GM21717 (cell line): Measurements from ENCODE around the gene EIF5A2.
A peak's percentile ranks its signal among the peaks of the same experiment; 100 is the strongest.
"Not testable (repeated sequence)": the region's sequence is repeated elsewhere in the genome, so short reads cannot be mapped to it uniquely, and the experiment has no call there.

ENCODE experiments used
- ATAC-seq: cut with Tn5 transposase; IDR thresholded peaks from one replicate; pipeline ENCODE4 v1.9.1; 2021; ENCODE audit warnings: mild to moderate bottlenecking, moderate library complexity; ENCODE audit not compliant: unreplicated experiment

Gene EIF5A2

DNA sequence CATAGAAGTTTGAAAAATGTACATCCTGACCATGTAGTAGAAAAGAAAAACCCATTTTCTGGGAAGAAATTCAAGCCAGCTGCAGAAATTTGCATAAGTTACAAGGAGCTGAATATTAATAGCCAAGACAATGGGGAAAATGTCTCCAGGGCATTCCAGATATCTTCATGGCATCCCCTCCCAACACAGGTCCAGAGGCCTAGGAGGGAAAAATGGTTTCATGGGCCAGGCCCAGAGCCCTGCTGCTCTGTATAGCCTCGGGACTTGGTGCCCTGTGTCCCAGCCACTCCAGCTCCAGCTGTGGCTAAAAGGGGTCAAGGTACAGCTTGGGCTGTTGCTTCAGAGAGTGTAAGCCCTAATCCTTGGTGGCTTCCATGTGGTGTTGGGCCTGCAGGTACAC is 11.2 kb downstream of the EIF5A2 start:
- ATAC-seq, result not testable (repeated sequence)

DNA sequence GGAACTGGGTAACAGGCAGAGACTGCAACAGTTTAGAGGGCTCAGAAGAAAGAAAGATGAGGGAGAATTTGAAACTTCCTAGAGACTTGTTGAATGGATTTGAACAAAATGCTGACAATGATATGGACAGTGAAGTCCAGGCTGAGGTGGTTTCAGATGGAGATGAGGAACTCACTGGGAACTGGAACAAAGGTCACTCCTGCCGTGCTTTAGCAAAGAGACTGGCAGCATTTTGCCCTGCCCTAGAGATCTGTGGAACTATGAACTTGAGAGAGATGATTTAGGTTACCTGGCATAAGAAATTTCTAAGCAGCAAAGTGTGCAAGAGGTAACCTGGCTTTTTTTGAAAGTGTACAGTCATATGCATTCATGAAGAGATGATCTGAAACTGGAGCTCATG is 11.7 kb downstream of the EIF5A2 start:
- ATAC-seq, result no peak

GRCh38 chr3:170896333-170896732 is 12.1 kb downstream of the EIF5A2 start:
- ATAC-seq, result not testable (repeated sequence)

DNA sequence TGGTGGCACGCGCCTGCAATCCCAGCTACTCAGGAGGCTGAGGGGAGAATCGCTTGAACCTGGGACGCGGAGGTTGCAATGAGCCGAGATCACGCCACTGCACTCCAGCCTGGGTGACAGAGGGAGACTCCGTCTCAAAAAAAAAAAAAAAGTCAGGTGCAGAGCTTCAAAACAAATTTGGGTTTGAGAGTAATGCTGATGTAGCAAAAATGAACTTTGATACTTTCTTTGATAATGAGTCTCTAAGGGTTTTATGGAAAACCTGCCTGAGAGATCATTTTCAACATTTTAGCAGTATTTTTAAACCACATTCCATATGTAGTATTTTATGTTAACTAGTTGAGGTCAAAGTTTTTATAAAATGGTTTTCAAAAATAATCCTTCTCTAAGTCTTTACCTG is 14.5 kb downstream of the EIF5A2 start:
- ATAC-seq, result no peak

GRCh38 chr3:170889630-170890029 is 18.8 kb downstream of the EIF5A2 start:
- no peak for ATAC-seq

- no peak for ATAC-seq
Observed at GRCh38 chr3:170889132-170889531, 19.3 kb downstream of the EIF5A2 start.

- ATAC-seq, result not testable (repeated sequence)
Observed at GRCh38 chr3:170884109-170884930, 24.1 kb downstream of the EIF5A2 start.

- ATAC-seq, result not testable (repeated sequence)
Observed at GRCh38 chr3:170878688-170879087, 29.7 kb downstream of the EIF5A2 start.

DNA sequence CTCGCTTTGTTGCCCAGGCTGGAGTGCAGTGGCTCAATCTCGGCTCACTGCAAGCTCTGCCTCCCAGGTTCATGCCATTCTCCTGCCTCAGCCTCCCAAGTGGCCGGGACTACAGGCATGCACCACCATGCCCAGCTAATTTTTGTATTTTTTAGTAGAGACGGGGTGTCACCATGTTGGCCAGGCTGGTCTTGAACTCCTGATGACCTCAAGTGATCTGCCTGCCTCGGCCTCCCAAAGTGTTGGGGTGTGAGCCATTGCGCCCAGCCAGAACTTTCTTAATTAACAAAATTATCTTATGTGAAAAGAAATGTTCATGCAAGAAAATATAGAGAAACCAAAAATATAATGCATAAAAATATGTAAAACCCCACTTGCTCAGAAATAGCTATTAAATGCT is 31.1 kb downstream of the EIF5A2 start:
- not testable (repeated sequence) for ATAC-seq

GRCh38 chr3:170876537-170876936 is 31.9 kb downstream of the EIF5A2 start:
- no peak for ATAC-seq

DNA sequence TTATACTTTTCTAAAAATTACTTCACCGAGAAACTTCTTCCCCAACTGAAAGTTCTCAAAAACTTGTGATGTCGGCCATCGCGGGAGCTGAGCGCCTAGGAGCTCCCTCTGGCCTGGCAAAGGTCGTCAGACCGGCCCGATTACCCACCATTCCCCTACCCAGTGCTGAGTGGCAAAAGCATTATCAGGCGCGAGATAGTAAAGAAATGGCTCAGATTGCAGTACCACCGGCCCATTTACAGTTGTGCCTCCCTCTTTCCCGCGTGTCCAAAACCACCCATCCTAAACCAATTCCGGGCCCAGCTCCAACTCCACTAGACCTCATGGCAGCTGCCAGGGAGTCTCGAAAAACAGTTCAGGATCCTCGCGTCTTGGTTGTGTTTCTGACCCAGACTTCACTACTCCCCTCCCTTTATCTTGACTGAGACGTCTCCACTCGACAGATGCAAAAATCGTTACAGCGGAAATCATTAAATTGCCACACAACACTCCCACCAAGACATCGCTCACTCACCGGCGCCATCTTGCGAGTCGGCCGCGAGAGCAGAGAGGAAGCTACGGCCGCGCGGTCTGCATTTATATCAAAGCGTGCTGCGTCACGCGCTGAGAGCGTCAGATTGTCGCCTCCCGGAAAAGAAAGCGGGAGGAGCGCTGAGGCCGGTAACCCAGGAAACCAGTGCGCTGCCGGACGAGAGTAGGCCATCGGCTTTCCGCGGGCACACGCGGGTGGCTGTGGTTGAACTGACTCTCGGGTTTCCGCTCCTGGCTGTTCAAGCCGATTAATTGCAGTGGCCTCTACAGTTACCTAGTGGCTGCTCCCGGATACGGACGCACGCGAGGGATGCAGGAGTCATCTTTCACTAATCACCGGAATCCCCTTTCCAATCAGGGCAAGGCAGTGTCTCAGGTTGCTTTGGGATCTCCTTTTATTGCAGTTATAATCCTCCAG is 38.5 kb downstream of the EIF5A2 start, which contains the start of gene RPL22L1:
TSS of gene RPL22L1 (minus strand) at position 551 of the 949 bp plus-strand sequence. CDS start at position 523, 28 bp downstream.
- peak; percentile 98 for ATAC-seq

GRCh38 chr3:170869239-170869590 is 39.2 kb downstream of the EIF5A2 start:
- no peak for ATAC-seq

GRCh38 chr3:170868577-170869238 is 39.7 kb downstream of the EIF5A2 start:
- ATAC-seq, result no peak

DNA sequence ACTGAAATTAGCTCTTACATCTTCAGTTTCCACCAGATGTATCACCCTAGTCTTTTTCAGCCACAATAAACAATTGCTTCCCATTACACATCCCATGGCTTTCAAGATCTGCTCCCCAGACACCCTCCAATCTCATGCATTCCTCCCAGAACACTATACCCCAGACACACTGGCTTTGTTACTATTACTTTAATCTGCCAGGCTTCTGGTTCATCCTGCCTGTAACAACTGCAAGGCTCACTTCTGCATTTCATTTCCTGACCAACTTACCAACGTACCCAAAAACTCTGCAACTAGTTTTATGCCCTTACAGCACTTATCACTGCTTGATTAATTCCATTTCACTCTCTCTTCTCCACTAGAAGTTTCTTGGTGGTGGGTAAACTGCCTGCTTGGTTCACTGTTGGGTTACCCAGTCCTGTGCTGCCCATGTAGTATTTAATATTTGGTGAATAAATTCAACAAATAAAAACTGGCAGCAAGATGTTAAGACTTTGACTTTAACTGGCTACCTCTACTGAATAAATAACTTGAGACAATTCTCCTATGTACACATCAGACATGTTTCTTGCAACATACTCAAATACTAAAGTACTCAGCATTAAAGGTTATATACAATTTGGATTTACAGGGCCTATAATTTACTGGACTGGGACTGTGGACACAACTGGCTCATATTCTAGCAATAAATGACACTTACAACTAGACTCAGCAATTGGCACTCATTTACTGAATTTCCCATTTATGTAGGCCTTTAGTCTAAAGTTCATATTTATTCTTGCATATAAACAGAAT is 41.1 kb downstream of the EIF5A2 start:
- ATAC-seq, result no peak

DNA sequence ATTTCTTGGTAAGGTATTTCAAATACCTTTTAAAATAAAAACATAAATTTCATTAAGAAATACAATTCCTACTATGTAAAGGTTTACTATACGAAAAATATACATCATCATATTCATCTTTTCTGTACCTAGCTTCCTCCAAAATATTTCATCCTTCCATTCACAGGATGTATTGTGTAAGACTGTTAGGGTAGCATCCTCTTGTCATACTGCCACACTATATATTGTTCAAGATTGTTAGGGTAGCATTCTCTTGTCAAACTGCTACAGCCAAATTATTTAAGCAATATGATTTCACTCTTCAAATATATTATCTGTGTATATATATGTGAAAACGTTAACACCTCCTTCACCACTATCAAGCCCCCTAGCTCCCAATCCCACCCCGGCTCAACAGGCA is 41.9 kb downstream of the EIF5A2 start:
- no peak for ATAC-seq

- no peak for ATAC-seq
Observed at GRCh38 chr3:170865209-170866094, 43.0 kb downstream of the EIF5A2 start.

GRCh38 chr3:170864525-170865208 is 43.8 kb downstream of the EIF5A2 start:
- ATAC-seq, result no peak

- no peak for ATAC-seq
Observed at GRCh38 chr3:170863816-170864215, 44.6 kb downstream of the EIF5A2 start.
